HG02623 (cell line): Measurements from ENCODE around the gene RORC.
"Not testable (repeated sequence)": the region's sequence is repeated elsewhere in the genome, so short reads cannot be mapped to it uniquely, and the experiment has no call there.

Experiments
- ATAC-seq: cut with Tn5 transposase; IDR thresholded peaks from one replicate; pipeline ENCODE4 v1.9.1; 2021; ENCODE audit warnings: moderate library complexity; ENCODE audit not compliant: unreplicated experiment

The RORC gene

DNA sequence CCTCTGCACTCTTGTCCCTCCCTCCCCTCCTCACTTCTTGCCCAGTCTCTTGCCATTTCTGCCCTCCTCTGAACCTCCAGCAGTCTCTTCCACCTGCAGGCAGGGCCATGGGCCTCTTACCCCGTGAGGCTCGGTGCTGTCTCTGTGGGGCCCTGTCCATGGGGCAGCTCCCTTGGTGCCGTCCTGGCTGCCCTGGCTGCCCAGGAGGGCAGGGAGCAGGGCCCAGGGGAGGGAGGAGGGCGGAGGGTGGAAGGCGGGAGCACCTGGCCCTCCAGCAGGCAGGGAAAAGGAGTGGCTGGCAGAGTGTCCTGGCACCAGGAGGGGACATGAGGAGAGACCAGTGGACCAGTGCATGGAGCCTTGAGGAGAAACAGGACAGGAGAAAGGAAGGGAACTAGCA is at the start of gene RORC:
RORC (minus strand) TSS at position 198 of the 400 bp plus-strand sequence; CDS start at position 160, 38 bp downstream.
- no peak for ATAC-seq

DNA sequence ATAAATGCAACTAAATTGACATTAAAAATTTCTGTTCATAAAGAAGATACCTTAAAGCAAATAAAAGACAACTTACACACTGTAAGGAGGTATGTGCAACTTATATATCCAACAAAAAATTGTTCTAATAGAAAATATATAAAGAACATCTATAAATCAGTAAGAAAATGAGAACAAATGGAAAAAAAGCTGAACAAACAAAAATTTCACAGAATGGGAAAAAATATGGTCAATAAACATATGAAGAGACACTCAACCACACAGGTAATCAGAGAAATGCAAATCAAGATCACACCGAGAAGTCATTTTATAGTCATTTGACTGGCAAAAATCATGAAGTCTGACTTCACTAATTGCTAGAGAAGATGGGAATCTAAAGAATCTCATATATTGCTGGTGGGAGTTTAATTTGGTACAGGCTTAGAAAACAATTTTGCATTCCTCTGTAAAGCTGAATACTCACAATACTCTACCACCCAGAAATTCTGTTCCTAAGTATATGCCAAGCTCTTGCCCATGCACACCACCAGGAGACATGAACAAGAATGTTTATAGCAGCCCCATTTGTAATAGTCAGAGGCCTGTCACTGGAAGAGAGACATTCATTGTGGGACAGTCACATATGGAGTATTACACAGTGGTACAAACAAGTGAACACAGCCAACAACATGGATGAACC is 44.0 kb upstream of the RORC start:
- ATAC-seq = no peak

DNA sequence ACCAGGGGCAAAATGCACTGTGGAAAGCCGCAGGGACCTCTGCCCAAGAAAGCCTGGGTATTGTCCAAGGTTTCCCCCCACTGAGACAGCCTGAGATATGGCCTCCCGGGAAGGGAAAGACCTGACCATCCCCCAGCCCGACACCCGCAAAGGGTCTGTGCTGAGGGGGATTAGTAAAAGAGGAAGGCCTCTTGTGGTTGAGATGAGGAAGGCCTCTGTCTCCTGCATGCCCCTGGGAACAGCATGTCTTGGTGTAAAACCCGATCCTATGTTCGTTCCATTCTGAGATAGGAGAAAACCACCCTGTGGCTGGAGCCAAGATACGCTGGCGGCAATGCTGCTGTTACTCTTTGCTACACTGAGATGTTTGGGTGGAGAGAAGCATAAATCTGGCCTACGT is 41.2 kb upstream of the RORC start:
- not testable (repeated sequence) for ATAC-seq

DNA sequence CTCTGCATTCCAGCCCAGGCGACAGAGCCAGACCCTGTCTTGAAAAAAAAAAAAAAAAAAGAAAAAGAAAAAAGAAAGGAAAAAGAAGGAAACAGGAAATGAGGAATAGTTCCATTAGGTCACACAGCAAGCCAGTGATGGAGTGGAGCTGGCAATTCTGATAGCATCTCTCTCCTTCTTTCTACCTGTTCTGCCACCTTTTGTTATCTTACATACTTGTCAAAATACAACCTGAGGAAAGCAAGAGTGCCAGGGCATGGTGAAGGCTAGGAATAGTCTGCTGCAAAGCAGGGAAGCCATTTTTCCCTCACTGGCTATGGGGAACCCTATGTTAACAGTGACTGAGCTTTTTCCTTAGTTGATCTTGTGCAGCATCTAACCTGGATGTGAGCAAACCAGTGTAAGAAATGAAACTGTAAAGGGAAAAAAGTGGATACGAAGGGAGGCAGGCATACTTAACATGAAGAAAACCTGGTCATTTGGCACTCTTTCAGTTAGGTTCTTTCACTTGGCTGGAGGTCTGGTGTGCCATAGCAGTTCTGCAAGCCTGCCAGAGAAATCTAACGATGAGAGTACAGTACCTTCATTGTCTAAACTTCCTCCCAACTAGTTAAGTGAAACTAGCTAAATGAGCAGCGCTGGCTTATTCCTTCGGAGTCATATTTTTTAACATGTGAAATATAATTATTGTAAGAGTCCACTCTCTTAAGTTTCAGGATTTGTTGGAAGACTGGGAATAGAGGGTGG is 39.9 kb upstream of the RORC start:
- ATAC-seq = no peak

DNA sequence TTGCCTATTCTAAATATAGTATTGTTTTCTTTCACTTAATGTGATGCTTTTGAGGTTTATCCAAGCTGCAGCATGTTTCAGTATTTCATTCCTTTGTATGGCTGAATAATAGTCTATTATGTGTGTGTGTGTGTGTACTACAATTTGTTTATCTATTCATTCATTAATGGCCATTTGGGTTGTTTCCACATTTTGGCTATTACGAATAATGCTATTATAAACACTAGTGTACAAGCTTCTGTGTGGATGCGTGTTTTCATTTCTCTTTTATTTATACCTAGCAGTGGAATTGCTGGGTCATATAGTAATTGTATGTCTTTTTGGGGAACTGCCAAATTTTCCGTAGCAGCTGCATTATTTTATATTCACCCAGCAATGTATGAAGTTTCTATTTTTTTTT is 36.9 kb upstream of the RORC start:
- ATAC-seq = no peak

DNA sequence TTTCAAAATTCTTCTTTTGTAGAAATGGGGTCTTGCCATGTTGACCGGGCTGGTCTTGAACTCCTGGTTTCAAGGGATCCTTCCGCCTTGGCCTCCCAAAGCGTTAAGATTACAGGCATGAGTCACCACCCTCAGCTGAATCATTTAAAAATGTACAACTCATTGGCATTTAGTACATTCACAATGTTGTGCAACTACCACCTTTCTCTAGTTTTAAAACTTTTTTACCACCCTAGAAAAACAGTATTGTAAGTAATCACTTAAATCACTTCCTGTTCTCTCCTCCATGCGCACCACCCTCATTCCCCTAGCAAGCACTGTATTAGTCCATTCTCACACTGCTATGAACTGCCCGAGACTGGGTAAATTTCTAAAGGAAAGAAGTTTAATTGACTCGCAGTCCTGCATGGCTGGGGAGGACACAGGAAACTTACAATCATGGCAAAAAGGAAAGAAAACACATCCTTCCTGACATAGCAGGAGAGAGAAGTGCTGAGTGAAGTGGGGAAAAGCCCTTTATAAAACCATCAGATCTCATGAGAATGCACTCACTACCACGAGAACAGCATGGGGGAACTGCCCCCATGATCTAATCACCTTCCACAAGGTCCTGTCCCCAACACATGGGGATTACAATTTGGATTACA is 36.3 kb upstream of the RORC start:
- no peak for ATAC-seq

DNA sequence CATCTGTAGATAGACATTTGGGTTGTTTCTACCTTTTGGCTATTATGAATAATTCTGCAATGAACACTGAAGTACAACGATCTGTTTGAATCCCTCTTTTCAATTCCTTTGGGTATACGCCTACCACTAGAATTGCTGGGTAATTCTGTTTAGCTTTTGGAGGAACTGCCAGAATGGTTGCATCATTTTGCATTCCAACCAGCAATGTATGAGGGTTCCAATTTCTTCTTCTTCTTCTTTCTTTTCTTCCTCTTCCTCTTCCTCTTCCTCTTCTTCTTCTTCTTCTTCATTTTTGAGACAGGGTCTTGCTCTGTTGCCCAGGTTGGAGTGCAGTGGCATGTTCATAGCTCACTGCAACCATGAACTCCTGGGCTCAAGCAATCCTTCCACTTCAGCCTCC is 35.7 kb upstream of the RORC start:
- no peak for ATAC-seq

DNA sequence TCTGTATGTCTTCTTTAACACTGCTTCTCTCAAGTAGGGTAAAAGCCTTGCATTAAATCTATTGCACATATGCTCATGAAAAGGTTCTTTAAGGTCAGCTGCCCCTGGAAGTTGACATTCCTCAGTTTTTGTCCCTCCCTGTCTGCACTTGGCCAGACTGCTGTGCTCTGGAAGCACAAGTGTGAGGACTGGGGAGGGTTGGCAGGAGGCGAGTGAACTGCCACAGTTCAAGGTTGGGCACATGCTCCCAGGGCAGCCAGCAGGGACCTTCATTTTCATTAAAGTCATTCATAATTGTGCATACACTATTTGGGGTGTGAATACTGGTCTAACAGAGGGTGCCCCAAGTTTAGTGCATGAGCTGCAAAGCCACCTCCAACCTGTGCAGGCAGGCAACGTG is 32.8 kb upstream of the RORC start:
- no peak for ATAC-seq

DNA sequence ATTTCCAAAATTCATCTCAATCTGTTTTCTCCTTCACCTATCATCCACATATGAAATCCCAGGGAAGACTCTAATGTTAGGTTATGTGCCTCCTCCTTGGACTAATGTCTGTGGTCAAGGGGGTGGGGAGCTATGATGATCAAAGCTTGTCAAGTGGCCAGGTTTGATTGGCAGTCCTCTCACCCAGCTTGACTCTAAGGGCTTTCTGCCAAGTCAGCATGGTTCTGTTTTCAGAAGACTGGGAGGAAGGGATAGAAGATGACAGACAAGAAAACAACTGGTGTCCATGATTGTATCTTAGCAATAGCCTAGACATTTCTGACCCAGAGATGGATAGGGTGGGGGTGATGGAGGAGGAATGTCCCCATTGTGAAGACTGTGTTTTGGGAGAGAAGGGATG is 31.0 kb upstream of the RORC start:
- no peak for ATAC-seq

DNA sequence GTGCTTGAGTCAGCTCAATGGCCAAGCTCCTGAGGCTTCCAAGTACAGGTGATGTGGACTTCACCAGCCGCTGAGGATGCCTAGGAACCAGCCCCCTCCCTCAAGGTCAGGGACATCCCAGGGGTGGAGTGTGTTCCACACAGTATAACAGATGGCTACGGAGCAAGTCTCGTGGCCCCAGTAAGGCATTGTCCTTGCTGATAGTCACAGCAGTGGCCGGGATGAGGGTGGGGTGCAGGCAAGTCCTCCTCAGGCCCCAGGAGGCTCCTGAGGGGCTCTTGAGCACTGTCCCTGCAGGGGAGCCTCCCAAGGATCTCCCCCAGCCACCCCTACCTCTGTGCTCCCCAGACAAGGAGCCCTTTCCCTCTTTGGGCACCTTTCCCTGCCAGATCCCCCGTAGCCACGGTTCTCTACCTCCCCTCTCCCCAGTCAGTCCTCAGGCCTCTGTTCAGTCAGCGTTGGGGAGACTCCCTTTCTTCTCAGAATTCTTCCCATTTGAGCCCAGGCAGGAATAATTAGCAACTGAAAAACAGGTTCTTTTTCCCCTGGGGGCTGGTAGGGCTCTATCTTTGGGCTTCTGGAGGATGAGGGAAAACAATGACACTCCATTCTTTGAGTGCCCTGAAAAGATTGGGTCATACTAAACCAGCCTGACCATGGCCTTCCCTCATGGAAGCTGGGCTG is 29.0 kb upstream of the RORC start:
- no peak for ATAC-seq

DNA sequence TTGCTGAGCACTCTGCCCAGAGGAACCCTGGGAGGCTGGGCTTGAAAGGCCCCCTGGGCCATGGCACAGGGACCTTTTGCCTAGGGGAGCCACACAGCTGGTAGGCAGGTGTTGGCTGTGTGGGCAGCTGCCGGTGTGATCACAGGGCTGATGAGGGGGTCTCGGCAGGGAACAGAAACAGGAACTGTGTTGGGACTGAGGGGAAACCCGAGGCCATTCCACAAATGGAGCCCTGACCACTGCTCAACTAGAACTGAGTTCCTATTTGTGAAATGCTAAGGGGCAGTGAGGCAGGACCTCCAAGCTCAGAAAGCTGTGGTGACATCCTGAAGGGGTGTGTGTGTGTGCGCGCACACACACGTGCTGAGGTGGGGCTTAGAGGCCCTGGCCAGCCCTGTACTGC is 28.3 kb upstream of the RORC start:
- ATAC-seq = no peak

DNA sequence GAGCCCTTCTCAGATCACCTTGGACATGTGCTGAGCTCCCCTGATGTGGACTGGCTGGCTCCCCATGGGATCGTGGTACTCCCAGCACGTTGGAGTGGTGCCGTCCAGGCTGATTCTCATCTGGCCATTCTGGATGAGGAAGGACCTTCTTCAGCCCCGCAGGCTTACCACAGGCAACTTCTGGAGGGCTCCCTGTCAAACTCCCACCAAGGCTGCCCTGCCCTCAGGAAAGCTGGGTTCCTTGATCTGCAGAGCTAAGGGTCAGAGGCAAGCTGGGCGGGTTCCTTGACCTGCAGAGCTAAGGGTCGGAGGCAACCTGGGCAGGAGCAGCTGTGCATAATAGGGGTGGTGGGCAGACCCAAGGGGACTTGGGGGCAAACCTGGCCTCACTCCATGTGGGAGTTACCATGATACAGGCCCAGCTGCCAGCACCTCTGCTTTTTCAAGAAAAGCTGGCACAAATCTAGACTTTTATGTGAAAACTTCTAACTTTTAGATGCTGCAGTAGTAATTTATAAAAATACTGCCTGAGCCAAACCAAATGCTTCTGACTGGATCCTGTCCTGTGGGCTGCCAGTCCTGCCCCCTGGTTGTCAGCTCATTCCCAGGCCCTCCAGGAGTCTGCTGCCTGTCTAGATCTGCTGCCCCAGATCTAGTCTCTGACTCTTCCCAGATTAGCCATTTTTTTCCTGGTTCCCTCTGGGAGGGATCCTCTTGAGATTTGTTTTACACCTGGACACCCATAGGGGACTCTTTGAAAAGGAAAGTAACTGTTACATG is 27.5 kb upstream of the RORC start:
- no peak for ATAC-seq

DNA sequence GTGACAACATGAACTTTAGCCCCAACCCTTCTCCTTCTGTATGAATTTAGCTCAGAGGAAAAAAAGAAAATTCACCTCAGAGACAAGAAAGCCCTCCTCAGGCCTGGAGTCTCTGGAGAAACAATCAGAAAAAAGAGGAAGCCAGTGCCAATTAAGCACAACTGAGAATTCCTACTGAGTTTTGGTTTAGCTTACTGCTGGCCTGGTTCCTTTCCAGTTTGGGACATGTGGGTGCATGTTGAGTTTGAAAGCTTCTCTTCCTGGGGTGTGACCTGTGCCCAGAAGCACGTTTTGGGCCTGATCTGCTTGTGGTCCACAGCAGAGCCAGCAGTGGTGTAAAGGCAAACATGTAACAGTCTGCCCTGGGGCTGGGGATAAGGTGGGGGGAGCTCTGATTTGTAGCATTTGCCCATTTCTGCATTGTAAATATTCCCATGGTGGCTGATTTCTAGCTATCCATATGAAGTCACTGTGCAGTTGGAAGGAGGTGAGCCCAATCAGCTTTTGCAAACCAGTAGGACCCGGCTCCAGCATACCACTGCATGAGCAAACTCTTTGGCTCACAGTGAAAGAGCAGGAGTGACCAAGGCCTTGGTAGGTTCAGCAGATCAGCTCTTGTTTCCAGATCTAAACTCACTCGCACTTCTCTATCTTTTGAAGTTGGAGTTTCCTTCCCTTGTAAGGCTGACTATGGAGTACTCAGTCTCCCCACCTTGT is 26.6 kb upstream of the RORC start:
- no peak for ATAC-seq

DNA sequence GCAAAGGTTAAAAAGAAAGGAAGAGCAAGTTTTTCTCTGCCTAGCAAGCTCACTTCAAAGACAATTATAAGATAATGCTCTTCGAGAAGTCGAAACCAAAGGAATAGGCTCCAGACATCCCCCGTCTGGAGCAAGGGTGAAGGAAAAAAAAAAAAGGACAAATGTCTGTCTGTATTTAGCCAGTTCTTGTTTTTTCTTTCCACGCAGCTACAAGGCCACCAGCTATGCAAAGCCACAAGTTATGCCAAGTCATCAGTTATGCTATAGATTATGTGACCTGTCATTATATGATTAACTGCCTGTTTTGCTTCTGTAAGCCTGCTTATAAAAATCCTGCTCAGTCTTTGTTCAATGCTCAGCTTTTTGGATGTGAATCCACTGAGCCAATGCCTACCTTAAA is 24.3 kb upstream of the RORC start:
- ATAC-seq = no peak

DNA sequence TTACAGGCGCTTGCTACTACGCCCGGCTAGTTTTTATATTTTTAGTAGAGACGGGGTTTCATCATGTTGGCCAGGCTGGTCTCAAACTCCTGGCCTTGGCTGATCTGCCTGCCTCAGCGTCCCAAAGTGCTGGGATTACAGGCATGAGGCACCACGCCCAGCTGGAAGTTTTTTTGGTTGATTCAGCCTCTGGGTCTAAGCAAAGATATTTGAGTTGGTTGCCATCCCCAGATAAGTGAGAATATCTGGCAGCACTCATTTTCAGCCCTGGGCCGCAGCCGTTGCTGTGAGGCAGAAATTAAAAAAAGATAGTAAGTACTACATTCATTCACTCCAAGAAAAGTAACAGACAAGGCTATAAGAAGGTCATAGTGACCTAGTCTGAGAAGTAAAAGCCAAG is 23.9 kb upstream of the RORC start:
- ATAC-seq = not testable (repeated sequence)

DNA sequence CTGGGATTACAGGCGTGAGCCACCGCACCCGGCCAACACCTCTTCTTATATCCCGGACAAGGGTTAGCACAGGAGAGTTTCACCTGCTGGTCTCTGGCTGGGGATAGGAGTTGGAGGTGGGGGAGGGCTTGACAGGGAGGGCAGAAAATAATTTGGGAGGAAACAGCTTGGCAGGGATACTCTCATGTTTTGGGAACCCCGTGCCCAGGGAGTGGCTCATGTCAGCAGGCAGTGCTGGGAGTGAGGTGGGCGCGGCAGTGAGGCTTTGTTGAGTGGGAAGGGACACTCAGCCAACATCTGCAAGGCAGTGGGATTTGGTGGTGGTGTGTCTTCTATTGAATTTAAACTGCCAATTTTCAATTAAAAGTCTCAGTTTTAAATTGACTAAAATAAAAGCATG is 23.1 kb upstream of the RORC start:
- ATAC-seq = no peak

DNA sequence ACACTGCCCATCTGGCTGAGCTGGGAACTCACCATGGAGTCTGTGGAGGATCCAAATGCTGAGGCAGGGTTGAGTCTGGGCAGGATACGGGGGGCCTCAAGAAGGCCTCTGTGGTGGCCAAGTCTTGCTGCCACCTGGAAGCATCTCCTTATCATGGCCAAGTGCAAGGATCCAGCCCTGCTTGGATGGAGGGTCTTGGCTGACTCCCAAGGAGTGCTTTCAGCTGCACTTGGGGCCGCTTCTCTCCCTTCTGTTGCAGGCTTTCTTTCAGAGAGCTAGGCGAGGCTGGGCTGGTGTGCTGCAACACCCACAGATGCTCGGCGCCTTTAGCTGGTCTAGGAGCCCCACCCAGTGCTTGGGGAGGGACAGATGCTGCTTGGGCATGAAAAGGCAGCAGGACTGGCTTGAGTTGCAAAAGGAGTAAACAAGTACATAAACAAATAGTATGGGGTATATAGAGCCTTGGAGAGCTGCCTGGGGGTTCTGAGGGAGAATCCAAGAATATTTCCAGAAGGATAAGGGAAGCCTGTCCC is 21.9 kb upstream of the RORC start, which contains the start of gene THEM5:
THEM5 (minus strand) TSS at position 302 of the 533 bp plus-strand sequence; CDS start at position 155, 147 bp downstream.
- ATAC-seq = no peak

DNA sequence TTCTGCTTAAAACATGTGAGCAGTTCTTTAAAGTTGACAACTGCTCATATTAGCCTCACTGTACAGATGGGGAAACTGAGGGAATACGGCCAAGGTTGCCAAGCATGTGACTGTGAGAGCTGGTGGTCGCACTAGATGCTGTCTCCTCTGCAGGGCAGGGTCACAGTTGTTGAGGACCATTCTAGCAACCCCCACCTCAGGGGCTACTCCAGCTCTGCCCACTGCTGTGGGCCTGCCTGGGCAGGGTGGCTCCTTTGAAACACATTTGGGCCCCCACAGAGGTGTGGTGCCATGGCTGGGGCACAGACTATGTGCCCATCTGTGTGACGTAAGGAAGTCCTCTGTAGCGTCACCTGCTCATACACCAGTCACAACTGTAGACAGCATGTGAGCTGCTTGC is 21.1 kb upstream of the RORC start:
- ATAC-seq = no peak

DNA sequence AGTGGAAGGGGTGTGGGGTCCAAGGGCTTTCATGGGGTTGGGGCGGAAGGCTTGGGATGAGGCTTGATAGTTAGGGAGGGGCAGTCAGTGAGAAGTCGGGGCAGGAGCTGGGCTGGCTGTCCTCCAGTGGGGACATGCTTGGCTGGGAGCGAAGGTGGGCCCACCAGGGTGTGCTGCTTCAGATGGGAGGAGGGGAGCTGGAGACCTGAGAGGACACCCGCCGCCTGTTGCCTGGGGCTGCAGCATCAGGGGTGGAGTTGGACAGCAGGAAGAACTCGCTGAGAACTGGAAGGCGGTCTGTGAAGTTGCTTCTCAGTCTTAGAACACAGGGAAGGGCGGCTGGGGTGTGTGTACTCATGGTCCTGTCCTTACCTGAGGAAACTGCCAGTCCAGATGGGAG is 20.3 kb upstream of the RORC start:
- ATAC-seq = no peak

DNA sequence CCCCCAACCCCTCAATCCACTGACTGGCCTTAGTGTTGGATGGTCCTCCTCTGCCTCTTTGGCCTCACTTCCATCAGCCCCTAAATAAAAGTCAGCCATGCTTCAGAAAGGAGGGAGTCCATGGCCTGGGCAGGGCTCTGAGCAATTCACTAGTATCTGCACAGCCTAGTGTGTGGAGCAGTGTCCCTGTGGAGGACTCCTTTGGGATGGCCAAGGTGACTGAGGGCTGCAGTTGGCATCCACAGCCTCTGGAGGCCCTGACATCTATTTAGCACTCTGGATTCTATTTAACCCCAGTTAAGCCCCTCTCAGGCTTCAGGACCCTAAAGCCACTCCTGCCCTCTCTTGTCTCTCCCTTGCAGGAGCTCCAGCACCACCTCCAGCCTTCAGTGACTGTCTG is 18.3 kb upstream of the RORC start:
- ATAC-seq = no peak
